Sigmoid colon (tissue), 7 donors: Measurements from ENCODE around the gene PEPD. TPM values are rescaled to one million over a fixed set of nuclear protein-coding genes. Genes with fewer than 3 reads are reported as not detected.

Experiments used
- DNase-seq: peaks from one replicate; pipeline ENCODE4 v3.0.0-alpha.2; 2019
- H3K27ac ChIP-seq, 4 donors: fragments of 200-600 bp; sonication (generic); one replicate each; pipeline ENCODE4 v1.5.1; 2016 to 2019; ENCODE audit warnings: mild to moderate bottlenecking in 1 of 4
- H3K27me3 ChIP-seq, 3 donors: fragments of 200-600 bp; sonication (generic); one replicate each; pipeline ENCODE4 v1.5.1; 2019; ENCODE audit warnings: mild to moderate bottlenecking in 1 of 3
- H3K36me3 ChIP-seq, 4 donors: fragments of 200-600 bp; sonication (generic); one replicate each; pipeline ENCODE4 v1.5.1; 2016 to 2019
- H3K4me1 ChIP-seq, 4 donors: fragments of 200-600 bp; sonication (generic); one replicate each; pipeline ENCODE4 v1.5.1; 2017 to 2019
- H3K4me3 ChIP-seq, 4 donors: fragments of 200-600 bp; sonication (generic); one replicate each; pipeline ENCODE4 v1.5.1; 2017 to 2019; ENCODE audit warnings: mild to moderate bottlenecking in 2 of 4, moderate library complexity in 1 of 4
- H3K9me3 ChIP-seq, 4 donors: fragments of 200-600 bp in 3 of 4; sonication (generic) in 3 of 4; one replicate each; pipeline versions ENCODE4 v1.5.1 to v1.6.1; 2013 to 2019
- EP300 ChIP-seq, 4 donors: sonication (generic); formaldehyde crosslinking; IDR thresholded peaks; one replicate each; pipeline ENCODE4 v1.6.1; 2017; ENCODE audit warnings: antibody characterized with exemption in 4 of 4
- POLR2A ChIP-seq, 2 donors: fragments of 450-650 bp; IDR thresholded peaks; one replicate each; pipeline ENCODE4 v1.6.1; 2016; ENCODE audit warnings: antibody characterized with exemption in 2 of 2, mild to moderate bottlenecking in 2 of 2, moderate library complexity in 2 of 2
- POLR2AphosphoS5 ChIP-seq, 4 donors: sonication (generic); formaldehyde crosslinking; IDR thresholded peaks; one replicate each; pipeline ENCODE4 v1.6.1; 2017; ENCODE audit warnings: antibody characterized with exemption in 4 of 4
- WGBS, 2 donors: extraction: QIAGEN DNeasy Blood & Tissue Kit; methylation state at CpG; one replicate each; pipeline ENCODE4 v1.1.7; 2013; 5-methylcytosine and 5-hydroxymethylcytosine counted together
- intact Hi-C: fragments of 100-400 bp; cut with DNase I; formaldehyde crosslinking; loops from one replicate; pipeline ENCODE4 v1.15.1; 2023
- polyA plus RNA-seq, 3 donors: library from polyadenylated mRNA; stranded (reverse); fragments of 200-250 nt; gene quantifications; one replicate each; pipeline ENCODE4 v1.2.3, GENCODE V29; 2013
- total RNA-seq, 4 donors: library from RNA; depleted of rRNA; stranded (reverse); fragments of >200 nt; gene quantifications; one replicate each; pipeline ENCODE4 v1.1.0, GENCODE V29; 2016
- TF ChIP-seq, protein P1 (sequence below), 4 experiments: fragments of 450-650 bp in 3 of 4; fragments of 200-600 bp in 1 of 4; IDR thresholded peaks; one replicate each; pipeline ENCODE4 v1.5.1; 2016 to 2019; ENCODE audit warnings: antibody characterized with exemption in 4 of 4, mild to moderate bottlenecking in 3 of 4, moderate library complexity in 2 of 4
- donor health status: healthy with polysubstance abuse.
- donor health status: Bipolar disorder and iron deficiency.
- donor health status: healthy.

Gene PEPD
- total and polyA plus RNA-seq, 7 donors = 50.0 to 187 (median 67.8) TPM

DNA sequence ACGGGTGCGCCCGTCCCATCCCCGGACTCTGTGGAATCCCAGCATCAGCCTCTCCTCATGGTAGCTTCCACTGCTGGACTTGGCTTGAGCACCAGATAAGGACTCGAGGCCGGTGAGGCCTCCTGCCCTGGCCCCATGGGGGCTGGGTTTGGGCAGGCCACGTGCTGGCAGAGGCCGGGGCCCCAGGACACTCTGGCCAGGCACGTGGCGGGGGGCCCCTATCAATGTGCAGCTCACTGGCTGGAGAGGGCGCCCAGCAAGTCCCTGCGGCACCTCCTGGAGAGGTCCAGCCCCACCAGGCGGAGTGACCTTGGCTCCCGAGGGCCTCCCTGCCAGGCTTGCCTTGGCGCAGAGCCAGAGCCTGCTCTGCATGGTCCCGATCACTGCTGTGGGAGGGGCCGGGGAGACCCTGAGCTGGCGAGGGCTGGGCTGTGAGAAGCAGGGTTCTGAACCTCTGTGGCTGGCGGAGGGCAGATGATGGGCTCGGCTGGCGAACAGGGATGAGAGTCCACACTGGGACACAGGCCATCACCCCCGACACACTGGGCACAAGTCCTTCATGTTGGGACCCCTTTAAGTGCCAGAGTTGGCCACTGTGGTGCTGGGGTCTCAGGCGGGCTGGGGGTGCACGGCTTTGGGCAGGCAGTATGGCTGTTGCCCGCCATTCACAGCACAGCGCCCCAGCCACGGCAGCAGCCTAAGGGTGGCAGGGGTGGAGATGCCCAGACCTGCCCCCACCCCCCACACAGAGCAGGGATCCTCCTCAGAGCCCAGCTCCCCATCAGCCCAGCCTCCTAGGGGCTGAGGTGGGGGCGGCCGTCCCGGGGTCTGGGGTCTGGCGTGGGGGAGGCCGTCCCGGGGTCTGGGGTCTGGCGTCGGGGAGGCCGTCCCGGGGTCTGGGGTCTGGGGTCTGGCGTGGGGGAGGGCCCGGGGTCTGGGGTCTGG lies 129.0 kb downstream of the PEPD start:
- peaks cover 5 to 94% (median 89%) of the 10 kb centered on the region in 4 donors for H3K4me1 ChIP-seq
- WGBS, 2 donors = 45 to 80% methylated on average over 39 of the region's 39 CpGs
- intact Hi-C loops = loop anchor here (5.0 kb wide), 1 partner anchor 90 kb away; the partner anchor contains the start of gene CEBPA
- DNase-seq = peak; percentile 67
- no peak overlapping the region for H3K27ac ChIP-seq
- no peaks in the 10 kb centered on the region for H3K9me3 ChIP-seq
- peaks cover 0 to 3% (median 0%) of the 10 kb centered on the region in 4 donors for H3K36me3 ChIP-seq
- no peaks in the 10 kb centered on the region for H3K27me3 ChIP-seq
- TF ChIP-seq EP300 (IDR thresholded peaks at IDR 0.05) = no peak
- H3K4me3 ChIP-seq = no peak overlapping the region

GRCh38 chr19:33391631-33392249 lies 129.9 kb downstream of the PEPD start:
- TF ChIP-seq POLR2A (IDR thresholded peaks at IDR 0.05) (no peak), POLR2AphosphoS5 (IDR thresholded peaks at IDR 0.05) (no peak)
- Histone ChIP-seq H3K27ac (peak overlapping the region in 1 of 4 donors; percentile 86), H3K36me3 (peaks cover 0 to 12% (median 0%) of the 10 kb centered on the region in 4 donors), H3K4me1 (peaks cover 5 to 90% (median 84%) of the 10 kb centered on the region in 4 donors), H3K4me3 (no peak overlapping the region), H3K27me3 (no peaks in the 10 kb centered on the region), H3K9me3 (no peaks in the 10 kb centered on the region)
- 44 to 80% methylated on average over 12 of the region's 12 CpGs for WGBS, 2 donors
- DNase-seq = no peak
- intact Hi-C loops = loop anchor here (2.0 to 5.0 kb wide), 2 partner anchors 17 to 89 kb away; partner anchors contain the start of gene CEBPA

GRCh38 chr19:33390908-33391630 lies 130.5 kb downstream of the PEPD start:
- DNase-seq = peak; percentile 63
- Histone ChIP-seq H3K36me3 (peaks cover 0 to 19% (median 2%) of the 10 kb centered on the region in 4 donors), H3K27me3 (no peaks in the 10 kb centered on the region), H3K27ac (peak overlapping the region; percentile 51 to 86 (median 75)), H3K9me3 (no peaks in the 10 kb centered on the region), H3K4me3 (no peak overlapping the region), H3K4me1 (peaks cover 5 to 83% (median 78%) of the 10 kb centered on the region in 4 donors)
- intact Hi-C loops = loop anchor here (2.0 to 5.0 kb wide), 2 partner anchors 16 to 89 kb away; partner anchors contain the start of gene CEBPA
- WGBS, 2 donors = 89 to 90% methylated on average over 24 of the region's 24 CpGs
- TF ChIP-seq POLR2AphosphoS5 (IDR thresholded peaks at IDR 0.05) = no peak

GRCh38 chr19:33390101-33390907 lies 131.3 kb downstream of the PEPD start:
- Histone ChIP-seq H3K9me3 (no peaks in the 10 kb centered on the region), H3K27me3 (no peaks in the 10 kb centered on the region), H3K4me1 (peaks cover 5 to 76% (median 70%) of the 10 kb centered on the region in 4 donors), H3K36me3 (peaks cover 0 to 24% (median 2%) of the 10 kb centered on the region in 4 donors), H3K4me3 (no peak overlapping the region), H3K27ac (peak overlapping the region; percentile 67 to 86 (median 81))
- peak; percentile 91 for DNase-seq
- no peak for TF ChIP-seq POLR2A (IDR thresholded peaks at IDR 0.05)
- TF ChIP-seq POLR2AphosphoS5 (IDR thresholded peaks at IDR 0.05) = peak; percentile 20 to 81 (median 74)
- TF ChIP-seq, protein P1, sequence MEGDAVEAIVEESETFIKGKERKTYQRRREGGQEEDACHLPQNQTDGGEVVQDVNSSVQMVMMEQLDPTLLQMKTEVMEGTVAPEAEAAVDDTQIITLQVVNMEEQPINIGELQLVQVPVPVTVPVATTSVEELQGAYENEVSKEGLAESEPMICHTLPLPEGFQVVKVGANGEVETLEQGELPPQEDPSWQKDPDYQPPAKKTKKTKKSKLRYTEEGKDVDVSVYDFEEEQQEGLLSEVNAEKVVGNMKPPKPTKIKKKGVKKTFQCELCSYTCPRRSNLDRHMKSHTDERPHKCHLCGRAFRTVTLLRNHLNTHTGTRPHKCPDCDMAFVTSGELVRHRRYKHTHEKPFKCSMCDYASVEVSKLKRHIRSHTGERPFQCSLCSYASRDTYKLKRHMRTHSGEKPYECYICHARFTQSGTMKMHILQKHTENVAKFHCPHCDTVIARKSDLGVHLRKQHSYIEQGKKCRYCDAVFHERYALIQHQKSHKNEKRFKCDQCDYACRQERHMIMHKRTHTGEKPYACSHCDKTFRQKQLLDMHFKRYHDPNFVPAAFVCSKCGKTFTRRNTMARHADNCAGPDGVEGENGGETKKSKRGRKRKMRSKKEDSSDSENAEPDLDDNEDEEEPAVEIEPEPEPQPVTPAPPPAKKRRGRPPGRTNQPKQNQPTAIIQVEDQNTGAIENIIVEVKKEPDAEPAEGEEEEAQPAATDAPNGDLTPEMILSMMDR (IDR thresholded peaks at IDR 0.05) = no peak
- peak in 2 of 4 donors; percentile 39 to 73 for TF ChIP-seq EP300 (IDR thresholded peaks at IDR 0.05)
- WGBS, 2 donors = 40 to 57% methylated on average over 19 of the region's 19 CpGs
- intact Hi-C loops = loop anchor here (2.0 to 5.0 kb wide), 2 partner anchors 16 to 88 kb away; partner anchors contain the start of gene CEBPA

GRCh38 chr19:33389421-33390100 lies 132.0 kb downstream of the PEPD start:
- Histone ChIP-seq H3K27me3 (no peaks in the 10 kb centered on the region), H3K36me3 (peaks cover 0 to 24% (median 2%) of the 10 kb centered on the region in 4 donors), H3K9me3 (no peaks in the 10 kb centered on the region), H3K27ac (peak overlapping the region; percentile 67 to 86 (median 81)), H3K4me1 (peaks cover 5 to 68% (median 64%) of the 10 kb centered on the region in 4 donors), H3K4me3 (no peak overlapping the region)
- intact Hi-C loops = loop anchor here (2.0 to 5.0 kb wide), 2 partner anchors 15 to 87 kb away; partner anchors contain the start of gene CEBPA
- DNase-seq = peak; percentile 77
- no peak for TF ChIP-seq POLR2AphosphoS5 (IDR thresholded peaks at IDR 0.05)
- TF ChIP-seq POLR2A (IDR thresholded peaks at IDR 0.05) = no peak
- no peak for TF ChIP-seq EP300 (IDR thresholded peaks at IDR 0.05)
- TF ChIP-seq, protein P1 (IDR thresholded peaks at IDR 0.05) = no peak
- 46 to 66% methylated on average over 22 of the region's 22 CpGs for WGBS, 2 donors
